ENCODE results near the gene VPS13D.
"Not testable (repeated sequence)": the region's sequence is repeated elsewhere in the genome, so short reads cannot be mapped to it uniquely, and the experiment has no call there.

Gene VPS13D

DNA sequence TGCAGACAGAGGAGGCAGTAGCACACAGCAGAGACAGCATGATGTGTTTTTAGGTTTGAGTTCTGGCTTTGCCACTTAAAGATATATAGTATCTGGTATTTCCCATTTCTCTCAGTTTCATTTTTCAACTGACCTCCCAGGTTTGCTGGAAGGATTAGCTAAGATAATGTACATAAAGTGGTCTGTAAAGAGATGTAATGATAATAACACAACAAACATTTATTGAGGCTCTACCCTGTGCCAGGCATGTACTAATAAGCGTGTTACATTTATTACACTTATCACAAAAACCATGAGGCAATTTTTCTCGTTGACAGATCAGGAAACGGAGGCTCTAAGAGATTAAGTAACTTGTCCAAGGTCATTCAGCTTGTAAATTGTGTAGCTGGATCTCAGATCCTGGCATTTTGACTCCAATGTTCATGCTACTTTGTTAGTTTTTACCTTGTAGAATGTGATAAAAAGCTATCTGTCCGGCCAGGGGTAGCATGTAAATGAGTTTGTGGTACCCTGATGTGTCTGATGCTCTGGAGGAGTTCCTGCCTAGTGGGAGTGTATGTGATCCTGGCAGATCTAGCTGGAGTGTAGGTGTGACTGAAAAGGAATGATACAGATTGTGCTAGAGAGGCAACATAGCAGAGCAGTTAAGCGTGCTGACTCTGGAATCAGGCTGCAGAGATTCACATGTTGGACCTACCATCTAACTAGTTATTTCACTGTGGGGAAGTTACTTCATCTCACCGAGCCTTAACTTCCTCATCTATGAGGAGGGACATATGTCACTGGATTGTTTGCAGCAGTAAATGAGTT lies 146.6 kb downstream of the VPS13D start:
- H3K4me3 ChIP-seq (ENCODE audit: insufficient read depth, low read depth, low read length): no peak overlapping the region
- WGBS, 2 experiments: 92 to 96% methylated on average over 5 to 6 of the region's 6 CpGs
- H3K27me3 ChIP-seq (ENCODE audit: control insufficient read depth, insufficient read depth, low read length, poor library complexity, severe bottlenecking): no peaks in the 10 kb centered on the region
- no peak overlapping the region for H3K27ac ChIP-seq (ENCODE audit: insufficient read depth, low read depth, low read length, poor library complexity, severe bottlenecking)
- no peaks in the 10 kb centered on the region for H3K9me3 ChIP-seq (ENCODE audit: control insufficient read depth, low read length)
- peaks cover 11% of the 10 kb centered on the region for H3K36me3 ChIP-seq (ENCODE audit: control insufficient read depth, insufficient read depth, low read length)
- no peaks in the 10 kb centered on the region for H3K4me1 ChIP-seq (ENCODE audit: control insufficient read depth, insufficient read depth, low read length)

DNA sequence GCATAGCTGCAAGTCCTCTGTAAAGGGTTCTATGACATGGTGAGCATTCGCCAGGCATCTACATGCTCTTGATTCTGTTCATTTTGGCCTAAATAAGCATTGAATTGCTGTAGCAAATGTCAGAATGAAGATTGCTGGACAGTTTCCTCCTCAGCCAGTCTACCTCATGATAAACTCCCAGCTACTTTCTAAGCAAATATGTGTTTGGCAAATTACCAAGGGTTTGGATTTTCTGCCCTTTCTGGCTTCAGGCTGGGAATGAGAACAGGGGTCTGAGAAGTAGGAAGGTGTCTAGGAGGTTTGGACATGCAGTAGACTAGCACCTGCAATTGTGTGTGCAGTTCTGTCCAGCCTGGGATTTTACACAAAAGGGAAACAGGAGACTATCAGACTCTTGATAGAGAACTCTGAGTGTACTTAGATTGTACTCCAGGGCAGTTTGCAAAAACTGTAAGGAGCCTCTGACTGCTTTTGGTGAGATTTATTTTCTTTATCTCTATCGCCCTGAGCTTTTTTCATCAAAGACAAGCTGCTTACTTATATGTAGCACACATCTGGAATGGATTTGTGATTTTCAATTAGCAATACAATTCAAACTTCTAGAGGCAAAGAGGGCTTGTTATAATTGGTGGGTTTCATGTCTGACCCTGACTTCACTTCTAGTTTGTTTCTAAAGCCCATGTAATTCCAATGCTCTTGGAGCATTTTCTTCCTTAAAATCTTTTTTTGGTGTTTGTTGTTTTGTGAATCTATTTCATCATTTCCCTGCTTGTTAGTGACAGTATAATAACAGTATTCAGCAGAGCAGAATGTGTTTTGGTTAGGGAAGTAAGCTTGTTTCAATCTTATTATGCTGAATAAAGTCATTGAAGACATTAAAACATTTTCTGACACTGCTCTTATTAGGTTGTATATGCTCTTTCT lies 150.8 kb downstream of the VPS13D start:
- no peaks in the 10 kb centered on the region for H3K4me1 ChIP-seq (ENCODE audit: control insufficient read depth, insufficient read depth, low read length)

DNA sequence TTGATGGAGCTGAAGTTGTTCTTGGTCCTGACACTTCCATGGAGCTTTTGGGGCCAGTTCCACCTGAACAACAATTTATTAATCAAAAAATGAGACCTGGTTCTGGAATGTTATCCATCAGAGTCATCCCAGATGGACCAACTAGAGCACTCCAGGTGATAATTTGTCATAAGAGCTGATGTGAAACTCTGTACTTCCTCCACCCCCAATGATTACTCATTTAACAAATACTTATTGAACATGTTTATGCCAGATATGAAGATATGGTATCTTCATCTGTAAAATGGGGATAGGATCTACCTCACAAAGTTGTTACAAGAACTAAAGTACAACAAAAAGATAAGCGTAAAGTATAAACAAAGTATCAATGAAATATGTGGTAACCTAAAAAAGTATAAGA lies 153.2 kb downstream of the VPS13D start:
- Histone ChIP-seq H3K36me3 (ENCODE audit: control insufficient read depth, insufficient read depth, low read length) (peaks cover 43% of the 10 kb centered on the region), H3K4me3 (ENCODE audit: insufficient read depth, low read depth, low read length) (no peak overlapping the region), H3K27me3 (ENCODE audit: control insufficient read depth, insufficient read depth, low read length, poor library complexity, severe bottlenecking) (no peaks in the 10 kb centered on the region), H3K27ac (ENCODE audit: insufficient read depth, low read depth, low read length, poor library complexity, severe bottlenecking) (no peak overlapping the region), H3K9me3 (ENCODE audit: control insufficient read depth, low read length) (no peaks in the 10 kb centered on the region), H3K4me1 (ENCODE audit: control insufficient read depth, insufficient read depth, low read length) (no peaks in the 10 kb centered on the region)
- no CpG with 5 or more reads among the region's 1 CpG for WGBS, 2 experiments

More for the DNA sequence above, 150.8 kb downstream of the VPS13D start:
- WGBS, 2 experiments: 90 to 93% methylated on average over 2 of the region's 2 CpGs
- no peaks in the 10 kb centered on the region for H3K9me3 ChIP-seq (ENCODE audit: control insufficient read depth, low read length)
- H3K27ac ChIP-seq (ENCODE audit: insufficient read depth, low read depth, low read length, poor library complexity, severe bottlenecking): no peak overlapping the region
- no peak overlapping the region for H3K4me3 ChIP-seq (ENCODE audit: insufficient read depth, low read depth, low read length)
- peaks cover 21% of the 10 kb centered on the region for H3K36me3 ChIP-seq (ENCODE audit: control insufficient read depth, insufficient read depth, low read length)
- H3K27me3 ChIP-seq (ENCODE audit: control insufficient read depth, insufficient read depth, low read length, poor library complexity, severe bottlenecking): no peaks in the 10 kb centered on the region

- 92 to 96% methylated on average over 1 of the region's 1 CpG for WGBS, 2 experiments
- Histone ChIP-seq H3K27me3 (ENCODE audit: control insufficient read depth, insufficient read depth, low read length, poor library complexity, severe bottlenecking) (no peaks in the 10 kb centered on the region), H3K36me3 (ENCODE audit: control insufficient read depth, insufficient read depth, low read length) (peaks cover 42% of the 10 kb centered on the region), H3K4me3 (ENCODE audit: insufficient read depth, low read depth, low read length) (no peak overlapping the region), H3K27ac (ENCODE audit: insufficient read depth, low read depth, low read length, poor library complexity, severe bottlenecking) (no peak overlapping the region), H3K4me1 (ENCODE audit: control insufficient read depth, insufficient read depth, low read length) (no peaks in the 10 kb centered on the region), H3K9me3 (ENCODE audit: control insufficient read depth, low read length) (no peaks in the 10 kb centered on the region)
Observed at GRCh38 chr1:12383786-12384185, 154.0 kb downstream of the VPS13D start.

DNA sequence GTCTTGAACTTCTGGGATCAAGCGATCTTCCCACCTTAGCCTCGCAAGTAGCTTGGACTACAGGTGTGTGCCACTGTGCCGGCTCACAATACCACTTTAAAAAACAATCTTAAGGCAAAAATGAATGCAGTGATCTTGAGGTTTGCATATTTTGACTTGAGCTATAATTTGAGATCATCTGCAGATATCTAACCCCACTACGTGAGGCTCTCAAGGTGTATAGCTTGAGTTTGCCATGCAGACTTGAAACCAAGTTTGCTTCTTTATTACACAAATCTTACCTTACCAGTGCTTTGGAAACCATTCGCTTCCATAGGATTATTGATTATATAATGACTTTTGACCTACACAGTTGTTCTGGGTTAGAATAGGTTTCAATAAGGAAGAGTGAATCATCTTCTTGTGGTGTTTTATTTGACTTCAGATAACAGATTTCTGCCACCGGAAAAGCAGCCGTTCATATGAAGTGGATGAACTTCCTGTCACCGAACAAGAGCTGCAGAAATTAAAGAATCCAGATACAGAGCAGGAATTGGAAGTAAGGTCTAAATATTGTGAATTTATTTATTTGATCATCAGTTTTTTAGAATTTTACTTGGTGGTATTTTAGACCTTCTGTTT lies 155.1 kb downstream of the VPS13D start:
- no peaks in the 10 kb centered on the region for H3K9me3 ChIP-seq (ENCODE audit: control insufficient read depth, low read length)
- 96% methylated on average over 7 to 8 of the region's 8 CpGs for WGBS, 2 experiments
- no peak overlapping the region for H3K4me3 ChIP-seq (ENCODE audit: insufficient read depth, low read depth, low read length)
- no peaks in the 10 kb centered on the region for H3K27me3 ChIP-seq (ENCODE audit: control insufficient read depth, insufficient read depth, low read length, poor library complexity, severe bottlenecking)
- no peak overlapping the region for H3K27ac ChIP-seq (ENCODE audit: insufficient read depth, low read depth, low read length, poor library complexity, severe bottlenecking)
- peaks cover 33% of the 10 kb centered on the region for H3K36me3 ChIP-seq (ENCODE audit: control insufficient read depth, insufficient read depth, low read length)
- no peaks in the 10 kb centered on the region for H3K4me1 ChIP-seq (ENCODE audit: control insufficient read depth, insufficient read depth, low read length)

DNA sequence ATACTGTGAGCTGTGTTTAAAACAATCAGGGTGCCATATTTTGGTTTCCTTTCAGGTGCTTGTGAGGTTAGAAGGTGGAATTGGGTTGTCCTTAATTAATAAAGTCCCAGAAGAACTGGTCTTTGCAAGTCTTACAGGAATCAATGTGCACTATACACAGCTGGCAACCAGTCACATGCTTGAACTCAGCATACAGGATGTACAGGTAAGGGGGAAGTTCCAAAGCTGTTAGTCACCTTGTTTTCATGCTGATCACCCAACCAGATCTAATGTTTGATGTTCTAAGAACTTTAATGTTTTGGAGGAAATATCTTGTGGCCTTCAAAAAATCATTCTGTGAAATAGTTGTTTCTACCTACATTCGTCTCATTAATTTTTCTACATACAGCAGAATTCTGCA lies 156.3 kb downstream of the VPS13D start:
- Histone ChIP-seq H3K4me1 (ENCODE audit: control insufficient read depth, insufficient read depth, low read length) (no peaks in the 10 kb centered on the region), H3K9me3 (ENCODE audit: control insufficient read depth, low read length) (no peaks in the 10 kb centered on the region), H3K27me3 (ENCODE audit: control insufficient read depth, insufficient read depth, low read length, poor library complexity, severe bottlenecking) (no peaks in the 10 kb centered on the region), H3K4me3 (ENCODE audit: insufficient read depth, low read depth, low read length) (no peak overlapping the region), H3K27ac (ENCODE audit: insufficient read depth, low read depth, low read length, poor library complexity, severe bottlenecking) (no peak overlapping the region), H3K36me3 (ENCODE audit: control insufficient read depth, insufficient read depth, low read length) (peaks cover 33% of the 10 kb centered on the region)
- WGBS, 2 experiments: 100% methylated on average over 1 of the region's 1 CpG; no CpG with 5 or more reads in 1 of the 2 experiments

DNA sequence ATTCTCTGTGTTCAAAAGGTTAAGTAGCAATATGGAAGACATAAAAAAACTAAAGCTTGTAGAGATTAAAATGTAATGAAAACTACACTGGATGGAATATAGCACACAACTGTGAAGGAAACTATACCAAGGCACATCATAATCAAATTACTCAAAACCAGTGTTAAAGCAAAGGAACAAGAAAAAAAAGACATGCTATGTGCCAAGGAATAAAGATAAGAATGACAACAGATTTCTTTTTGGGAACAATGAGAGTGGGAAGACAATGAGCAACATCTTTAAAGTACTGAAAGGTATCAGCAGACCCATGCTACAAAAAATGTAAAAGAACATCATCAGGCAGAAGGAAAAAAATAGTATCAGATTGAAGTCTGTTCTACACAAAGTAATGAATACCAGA lies 157.8 kb downstream of the VPS13D start:
- H3K36me3 ChIP-seq (ENCODE audit: control insufficient read depth, insufficient read depth, low read length): peaks cover 33% of the 10 kb centered on the region
- no peak overlapping the region for H3K27ac ChIP-seq (ENCODE audit: insufficient read depth, low read depth, low read length, poor library complexity, severe bottlenecking)
- H3K9me3 ChIP-seq (ENCODE audit: control insufficient read depth, low read length): no peaks in the 10 kb centered on the region
- no peak overlapping the region for H3K4me3 ChIP-seq (ENCODE audit: insufficient read depth, low read depth, low read length)
- no peaks in the 10 kb centered on the region for H3K4me1 ChIP-seq (ENCODE audit: control insufficient read depth, insufficient read depth, low read length)
- H3K27me3 ChIP-seq (ENCODE audit: control insufficient read depth, insufficient read depth, low read length, poor library complexity, severe bottlenecking): no peaks in the 10 kb centered on the region

- not testable (repeated sequence) for H3K9me3 ChIP-seq (ENCODE audit: control insufficient read depth, low read length); H3K4me1 ChIP-seq (ENCODE audit: control insufficient read depth, insufficient read depth, low read length); H3K27me3 ChIP-seq (ENCODE audit: control insufficient read depth, insufficient read depth, low read length, poor library complexity, severe bottlenecking); H3K4me3 ChIP-seq (ENCODE audit: insufficient read depth, low read depth, low read length); H3K27ac ChIP-seq (ENCODE audit: insufficient read depth, low read depth, low read length, poor library complexity, severe bottlenecking)
- peaks cover 25% of the 10 kb centered on the region for H3K36me3 ChIP-seq (ENCODE audit: control insufficient read depth, insufficient read depth, low read length)
- 96 to 98% methylated on average over 4 of the region's 4 CpGs for WGBS, 2 experiments
Observed at GRCh38 chr1:12390296-12390695, 160.5 kb downstream of the VPS13D start.

- H3K27ac ChIP-seq (ENCODE audit: insufficient read depth, low read depth, low read length, poor library complexity, severe bottlenecking): no peak overlapping the region
- H3K36me3 ChIP-seq (ENCODE audit: control insufficient read depth, insufficient read depth, low read length): no peaks in the 10 kb centered on the region
- 96 to 97% methylated on average over 5 of the region's 7 CpGs for WGBS, 2 experiments
- H3K27me3 ChIP-seq (ENCODE audit: control insufficient read depth, insufficient read depth, low read length, poor library complexity, severe bottlenecking): no peaks in the 10 kb centered on the region
- no peak overlapping the region for H3K4me3 ChIP-seq (ENCODE audit: insufficient read depth, low read depth, low read length)
- H3K4me1 ChIP-seq (ENCODE audit: control insufficient read depth, insufficient read depth, low read length): peaks cover 20% of the 10 kb centered on the region
- no peaks in the 10 kb centered on the region for H3K9me3 ChIP-seq (ENCODE audit: control insufficient read depth, low read length)
Observed at GRCh38 chr1:12397462-12398450, 167.9 kb downstream of the VPS13D start.
